GM12891 (cell line): ENCODE data around the gene ELK3.
"Not testable (repeated sequence)": the region's sequence is repeated elsewhere in the genome, so short reads cannot be mapped to it uniquely, and the experiment has no call there.

Source experiments
- DNase-seq: peaks from one replicate; pipeline ENCODE4 v3.0.0; 2011; ENCODE audit warnings: low spot score; ENCODE audit not compliant: insufficient read length
- FAIRE-seq: peaks from 2 replicates; lab custom pipeline; 2011; peaks lifted over from hg19 to GRCh38; lab: Jason Lieb, UNC
- PAX5 ChIP-seq: IDR thresholded peaks from 2 replicates; pipeline ENCODE4 v1.6.1; 2011; ENCODE audit warnings: low read length, moderate library complexity, mild to moderate bottlenecking; ENCODE audit not compliant: insufficient read depth, severe bottlenecking
- POLR2A ChIP-seq: IDR thresholded peaks from 2 replicates; pipeline ENCODE4 v1.6.1; 2011; ENCODE audit warnings: low read depth, low read length, control low read depth
- POLR2AphosphoS5 ChIP-seq: IDR thresholded peaks from 2 replicates; pipeline ENCODE4 v1.6.1; 2011; ENCODE audit warnings: low read depth, low read length, control low read depth
- POU2F2 ChIP-seq: IDR thresholded peaks from 2 replicates; pipeline ENCODE4 v1.6.1; 2011; ENCODE audit warnings: low read depth, mild to moderate bottlenecking, control low read depth, low read length, moderate library complexity
- SPI1 ChIP-seq: IDR thresholded peaks from 2 replicates; pipeline ENCODE4 v1.6.1; 2011; ENCODE audit warnings: low read depth, low read length, control low read depth
- TAF1 ChIP-seq: IDR thresholded peaks from 2 replicates; pipeline ENCODE4 v1.6.1; 2011; ENCODE audit warnings: low read depth, low read length, control low read depth

ELK3 gene

GRCh38 chr12:96313606-96314005, 119.4 kb downstream of the ELK3 start:
- FAIRE-seq, result no peak
- no peak for DNase-seq
- TF ChIP-seq TAF1 (no peak), SPI1 (peak; percentile 16; the same call in 1 of the 2 replicates)

GRCh38 chr12:96314723-96315122, 120.5 kb downstream of the ELK3 start:
- DNase-seq (no peak), FAIRE-seq (no peak)
- no peak for TF ChIP-seq PAX5
- no peak for TF ChIP-seq TAF1
- no peak for TF ChIP-seq POLR2A
- TF ChIP-seq POLR2AphosphoS5, result no peak
- no peak for TF ChIP-seq SPI1
- TF ChIP-seq POU2F2, result no peak

- DNase-seq, FAIRE-seq: not testable (repeated sequence)
These were observed 121.7 kb downstream of the ELK3 start for GRCh38 chr12:96315741-96316481.

GRCh38 chr12:96317801-96318200, 123.6 kb downstream of the ELK3 start:
- not testable (repeated sequence) for FAIRE-seq, DNase-seq
